Mucosa of descending colon (tissue), 3 donors: ENCODE data around the gene MCCD1. TPM values are rescaled to one million over a fixed set of nuclear protein-coding genes. Genes with fewer than 3 reads are reported as not detected.

Experiments
- ATAC-seq: fragments of 200-7000 bp; cut with Tn5 transposase; one replicate; pipeline ENCODE4 v1.9.1; 2020; ENCODE audit warnings: mild to moderate bottlenecking, moderate library complexity
- DNase-seq, 3 donors: peaks; one replicate each; pipeline ENCODE4 v3.0.0-alpha.2; 2020
- H3K36me3 ChIP-seq: fragments of 200-600 bp; one replicate; pipeline ENCODE4 v1.8.0; 2021; ENCODE audit warnings: low read depth, mild to moderate bottlenecking
- H3K4me1 ChIP-seq: fragments of 200-600 bp; one replicate; pipeline ENCODE4 v1.8.0; 2021; ENCODE audit warnings: low read depth, mild to moderate bottlenecking
- H3K4me3 ChIP-seq: fragments of 200-600 bp; one replicate; pipeline ENCODE4 v1.8.0; 2021; ENCODE audit warnings: mild to moderate bottlenecking
- H3K9me3 ChIP-seq: fragments of 200-600 bp; one replicate; pipeline ENCODE4 v1.8.0; 2021; ENCODE audit warnings: mild to moderate bottlenecking
- intact Hi-C, 2 donors: fragments of 100-400 bp; cut with DNase I in 1 of 2; cut with micrococcal nuclease in 1 of 2; formaldehyde crosslinking; loops; one replicate each; pipeline versions ENCODE4 v1.11.0 to v1.11.1; 2022; cut with DNase I, micrococcal nuclease
- long read RNA-seq, 2 donors: library from polyadenylated mRNA; unstranded; transcript quantifications; one replicate each; pipeline ENCODE4 v2.0.0, GENCODE V29; 2019 to 2021
- total RNA-seq, 3 donors: library from RNA; stranded (reverse); fragmentation: NEBNext Ultra II Directional in 2 of 3; extraction: Animal tissue kit (Norgen Biotek cat#: 25700) in 2 of 3; gene quantifications; one replicate each; pipeline versions ENCODE4 v1.2.1 to v1.2.4, GENCODE V29; 2021 to 2023
- TF ChIP-seq, protein P1 (sequence below): fragments of 200-600 bp; IDR thresholded peaks from one replicate; pipeline ENCODE4 v1.8.0; 2022; ENCODE audit warnings: antibody characterized with exemption, mild to moderate bottlenecking
- donor health status: DM: no; HTN: no; CAD: no; lungs with moderate emphysema.
- donor health status: DM: no; HTN: no; CAD: no.
- donor health status: DM: no; HTN: yes; CAD: no.

Gene MCCD1, protein sequence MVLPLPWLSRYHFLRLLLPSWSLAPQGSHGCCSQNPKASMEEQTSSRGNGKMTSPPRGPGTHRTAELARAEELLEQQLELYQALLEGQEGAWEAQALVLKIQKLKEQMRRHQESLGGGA
- total RNA-seq: not detected
- long read RNA-seq, donor 1: 0 reads
- long read RNA-seq, donor 2: 0 reads

DNA sequence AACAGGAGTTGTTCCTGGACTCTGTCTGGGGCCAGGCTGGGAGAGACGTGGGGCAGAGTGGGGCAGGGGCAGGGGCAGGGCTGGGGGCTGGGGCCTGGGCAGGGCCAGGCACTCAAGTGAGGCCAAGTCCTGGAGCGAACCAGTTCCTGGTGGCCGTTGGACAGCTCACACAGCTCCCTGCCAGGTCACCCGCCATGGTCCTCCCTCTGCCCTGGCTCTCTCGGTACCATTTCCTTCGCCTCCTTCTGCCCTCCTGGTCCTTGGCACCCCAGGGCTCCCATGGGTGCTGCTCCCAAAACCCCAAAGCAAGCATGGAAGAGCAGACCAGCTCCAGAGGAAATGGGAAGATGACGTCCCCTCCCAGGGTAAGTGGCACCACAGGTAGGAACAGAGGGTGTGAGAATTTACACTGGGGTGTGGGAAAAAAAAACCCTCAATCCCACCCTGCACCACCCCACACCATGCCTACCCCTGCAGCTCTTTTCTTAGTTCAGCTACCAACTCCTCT, at the start of gene MCCD1:
MCCD1 (plus strand) TSS at position 142 of the 508 bp plus-strand sequence; CDS start at position 195, 53 bp downstream.
- ATAC-seq (peak; percentile 32), DNase-seq (no peak)
- Histone ChIP-seq H3K9me3 (no peaks in the 10 kb centered on the region), H3K4me1 (no peaks in the 10 kb centered on the region), H3K36me3 (peaks cover 11% of the 10 kb centered on the region), H3K4me3 (no peak within 1 kb of the TSS)
- intact Hi-C loops: no loop called here
- TF ChIP-seq, protein P1, sequence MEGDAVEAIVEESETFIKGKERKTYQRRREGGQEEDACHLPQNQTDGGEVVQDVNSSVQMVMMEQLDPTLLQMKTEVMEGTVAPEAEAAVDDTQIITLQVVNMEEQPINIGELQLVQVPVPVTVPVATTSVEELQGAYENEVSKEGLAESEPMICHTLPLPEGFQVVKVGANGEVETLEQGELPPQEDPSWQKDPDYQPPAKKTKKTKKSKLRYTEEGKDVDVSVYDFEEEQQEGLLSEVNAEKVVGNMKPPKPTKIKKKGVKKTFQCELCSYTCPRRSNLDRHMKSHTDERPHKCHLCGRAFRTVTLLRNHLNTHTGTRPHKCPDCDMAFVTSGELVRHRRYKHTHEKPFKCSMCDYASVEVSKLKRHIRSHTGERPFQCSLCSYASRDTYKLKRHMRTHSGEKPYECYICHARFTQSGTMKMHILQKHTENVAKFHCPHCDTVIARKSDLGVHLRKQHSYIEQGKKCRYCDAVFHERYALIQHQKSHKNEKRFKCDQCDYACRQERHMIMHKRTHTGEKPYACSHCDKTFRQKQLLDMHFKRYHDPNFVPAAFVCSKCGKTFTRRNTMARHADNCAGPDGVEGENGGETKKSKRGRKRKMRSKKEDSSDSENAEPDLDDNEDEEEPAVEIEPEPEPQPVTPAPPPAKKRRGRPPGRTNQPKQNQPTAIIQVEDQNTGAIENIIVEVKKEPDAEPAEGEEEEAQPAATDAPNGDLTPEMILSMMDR: no peak

DNA sequence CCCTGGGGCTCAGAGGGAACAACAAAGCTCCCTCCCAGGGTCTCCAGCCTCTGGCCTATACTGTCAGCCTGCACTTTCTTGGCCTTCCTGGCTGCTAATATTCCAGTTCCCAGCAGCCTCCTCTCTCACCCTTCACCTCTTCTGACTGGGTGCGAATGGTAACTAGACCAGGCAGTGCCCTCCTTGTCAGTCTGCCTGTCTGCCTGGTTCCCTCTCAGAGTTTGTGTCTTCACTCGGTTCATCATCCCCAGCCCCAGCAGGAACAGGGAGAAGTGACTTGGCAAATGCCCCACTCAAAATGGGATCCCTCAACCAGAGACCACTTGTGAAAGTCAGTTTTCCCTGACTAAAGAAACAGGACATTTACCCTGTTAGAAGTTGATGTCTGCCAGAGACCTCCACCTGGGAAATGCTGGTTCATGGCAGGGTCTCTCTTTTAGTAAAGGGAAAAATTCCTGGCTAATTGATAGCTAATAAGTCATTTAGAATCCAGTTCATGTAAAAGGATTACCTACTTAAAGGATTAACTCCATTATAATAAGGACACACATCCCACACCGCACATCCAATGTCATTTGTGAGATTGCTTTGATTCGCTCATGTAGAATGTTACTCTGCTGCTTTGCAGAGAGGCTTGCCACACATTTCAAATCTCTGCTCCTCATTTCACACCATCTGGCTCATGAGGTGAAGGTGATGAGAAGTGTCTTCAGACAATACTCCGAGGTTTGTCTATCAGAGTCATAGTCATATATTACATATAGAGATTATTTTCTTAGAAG, 49.4 kb upstream of the MCCD1 start:
- TF ChIP-seq, protein P1: no peak
- H3K9me3 ChIP-seq: no peaks in the 10 kb centered on the region
- no peaks in the 10 kb centered on the region for H3K4me1 ChIP-seq
- H3K36me3 ChIP-seq: no peaks in the 10 kb centered on the region
- no peak for DNase-seq
- no peak for ATAC-seq
- no peak overlapping the region for H3K4me3 ChIP-seq
- intact Hi-C loops: no loop called here

DNA sequence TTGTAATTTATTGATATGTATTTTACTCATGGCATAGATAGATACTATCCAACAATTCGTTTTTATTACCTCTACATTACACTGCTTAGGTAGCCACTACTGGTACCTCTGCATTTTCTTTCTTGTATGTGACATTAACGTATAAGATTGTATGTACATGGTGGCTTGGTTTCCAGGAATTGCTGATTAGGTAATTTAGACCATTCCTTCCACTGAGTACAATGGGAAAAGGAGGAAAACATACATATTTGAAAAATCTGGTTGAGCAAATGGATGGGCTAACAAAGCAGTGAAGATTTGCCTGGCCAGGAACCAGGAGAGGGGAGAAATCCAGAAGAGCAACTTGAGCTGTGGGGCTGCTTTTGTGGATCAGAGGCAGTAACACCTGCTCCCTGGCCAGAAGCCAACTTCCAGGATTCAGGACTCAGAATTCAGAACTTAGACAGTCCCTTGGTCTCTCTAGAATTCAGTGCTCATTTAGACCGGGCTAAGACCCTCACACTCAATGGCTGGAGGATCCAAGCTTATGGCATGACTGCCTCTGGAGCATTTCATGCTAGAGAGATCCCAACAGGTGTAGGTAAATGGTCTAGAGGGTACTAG, 48.7 kb upstream of the MCCD1 start:
- no peaks in the 10 kb centered on the region for H3K36me3 ChIP-seq
- H3K4me3 ChIP-seq: no peak overlapping the region
- TF ChIP-seq, protein P1: no peak
- peak in 1 of 3 donors; percentile 31 for DNase-seq
- no peaks in the 10 kb centered on the region for H3K4me1 ChIP-seq
- ATAC-seq: no peak
- intact Hi-C loops: no loop called here
- H3K9me3 ChIP-seq: no peaks in the 10 kb centered on the region

DNA sequence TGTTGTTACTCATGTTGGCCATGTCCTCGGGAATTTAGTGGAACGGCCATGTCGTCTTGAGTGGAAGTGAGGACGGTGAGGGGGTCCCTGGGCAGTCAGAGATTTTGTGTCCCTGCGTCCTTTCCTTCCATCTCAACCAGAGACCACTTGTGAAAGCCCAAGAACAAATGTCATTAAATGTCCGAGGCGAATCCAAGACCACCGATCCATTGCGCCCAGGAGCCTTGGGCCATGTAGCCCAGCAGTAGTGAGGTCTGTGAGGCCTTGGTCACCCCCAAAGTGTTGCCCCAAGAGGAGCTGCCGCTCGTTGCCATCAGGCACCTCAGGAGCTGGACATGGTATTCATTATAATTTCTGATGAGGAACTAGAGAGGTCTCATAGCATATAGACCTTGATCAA, 48.2 kb upstream of the MCCD1 start:
- ATAC-seq: no peak
- TF ChIP-seq, protein P1: no peak
- intact Hi-C loops: no loop called here

DNA sequence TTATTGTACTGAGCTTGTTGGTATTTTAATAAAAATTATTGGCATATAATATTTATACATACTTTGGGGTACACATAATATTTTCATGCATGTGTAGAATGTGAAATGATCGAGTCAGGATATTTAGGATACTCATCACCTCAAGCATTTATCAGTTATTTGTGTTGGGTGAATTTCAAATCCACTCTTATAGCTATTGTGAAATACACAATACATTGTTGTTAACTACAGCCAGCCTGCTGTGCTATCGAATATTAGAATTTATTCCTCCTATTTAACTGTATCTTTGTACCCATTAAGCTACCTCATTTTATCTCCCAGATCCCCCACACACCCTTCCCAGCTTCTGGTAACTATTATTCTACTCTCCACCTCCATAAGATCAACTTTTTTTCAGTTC, 45.4 kb upstream of the MCCD1 start:
- ATAC-seq: no peak
- Histone ChIP-seq H3K36me3 (no peaks in the 10 kb centered on the region), H3K4me3 (no peak overlapping the region), H3K4me1 (no peaks in the 10 kb centered on the region), H3K9me3 (no peaks in the 10 kb centered on the region)
- intact Hi-C loops: no loop called here
- TF ChIP-seq, protein P1: no peak
- DNase-seq: no peak

More for the DNA sequence above, 48.2 kb upstream of the MCCD1 start:
- no peak for DNase-seq
- Histone ChIP-seq H3K9me3 (no peaks in the 10 kb centered on the region), H3K36me3 (no peaks in the 10 kb centered on the region), H3K4me3 (no peak overlapping the region), H3K4me1 (no peaks in the 10 kb centered on the region)
